Ovary (tissue), 1 donor: Measurements from ENCODE around the gene C1orf141.

ENCODE experiments used
- EP300 ChIP-seq: sonication (generic); formaldehyde crosslinking; IDR thresholded peaks from one replicate; pipeline ENCODE4 v1.6.1; 2017; ENCODE audit warnings: antibody characterized with exemption
- POLR2A ChIP-seq: fragments of 450-650 bp; IDR thresholded peaks from one replicate; pipeline ENCODE4 v1.6.1; 2017; ENCODE audit warnings: antibody characterized with exemption, mild to moderate bottlenecking, moderate library complexity

- TF ChIP-seq POLR2A (no peak), EP300 (no peak)
Measured at GRCh38 chr1:67140460-67140859, 5.7 kb upstream of the C1orf141 start.
